Testis (tissue), 3 donors: ENCODE data around the gene PRIMPOL. TPM values are rescaled to one million over a fixed set of nuclear protein-coding genes. Genes with fewer than 3 reads are reported as not detected.

Source experiments
- DNase-seq: peaks from one replicate; pipeline ENCODE4 v3.0.0-alpha.2; 2019
- H3K27ac ChIP-seq, 2 donors: fragments of 200-600 bp; sonication (generic); one replicate each; pipeline ENCODE4 v1.5.1; 2019
- H3K27me3 ChIP-seq: fragments of 200-600 bp; sonication (generic); one replicate; pipeline ENCODE4 v1.5.1; 2019
- H3K36me3 ChIP-seq: fragments of 200-600 bp; sonication (generic); one replicate; pipeline ENCODE4 v1.5.1; 2017; ENCODE audit warnings: low read depth; ENCODE audit errors: missing control alignments
- H3K4me1 ChIP-seq: fragments of 200-600 bp; sonication (generic); one replicate; pipeline ENCODE4 v1.5.1; 2019
- H3K4me3 ChIP-seq, 2 donors: fragments of 200-600 bp; sonication (generic); one replicate each; pipeline ENCODE4 v1.5.1; 2017 to 2019
- H3K9me3 ChIP-seq: fragments of 200-600 bp; sonication (generic); one replicate; pipeline ENCODE4 v1.5.1; 2017
- POLR2A ChIP-seq: fragments of 450-650 bp; IDR thresholded peaks from one replicate; pipeline ENCODE4 v1.6.1; 2017; ENCODE audit warnings: antibody characterized with exemption, mild to moderate bottlenecking, moderate library complexity
- WGBS, 2 donors: methylation state at CpG; one replicate each; pipeline ENCODE4 v1.1.5; 2018; 5-methylcytosine and 5-hydroxymethylcytosine counted together
- intact Hi-C: fragments of 100-400 bp; cut with DNase I; formaldehyde crosslinking; loops from one replicate; pipeline ENCODE4 v1.15.1; 2023; ENCODE audit warnings: low total_unique reads
- polyA plus RNA-seq: library from polyadenylated mRNA; stranded (reverse); fragments of 350-450 nt; fragmentation: Illumina TruSeq; extraction: RNeasy Lipid Tissue Mini Kit (QIAGEN cat#74804); gene quantifications from one replicate; pipeline ENCODE4 v1.2.3, GENCODE V29; 2014; ENCODE audit warnings: low read depth, low replicate concordance; ENCODE audit not compliant: insufficient read depth
- total RNA-seq, 2 donors: library from RNA; depleted of rRNA; stranded (reverse); fragments of >200 nt; gene quantifications; one replicate each; pipeline ENCODE4 v1.2.3, GENCODE V29; 2016
- TF ChIP-seq, protein P1 (sequence below), 3 experiments: fragments of 450-650 bp in 2 of 3; fragments of 200-600 bp in 1 of 3; sonication (generic) in 1 of 3; IDR thresholded peaks; one replicate each; pipeline ENCODE4 v1.5.1; 2016 to 2019; ENCODE audit warnings: antibody characterized with exemption in 3 of 3, mild to moderate bottlenecking in 2 of 3, moderate library complexity in 1 of 3

PRIMPOL gene
- total and polyA plus RNA-seq, 3 donors from 2014 or later: 16.3 to 18.8 (median 17.6) TPM

DNA sequence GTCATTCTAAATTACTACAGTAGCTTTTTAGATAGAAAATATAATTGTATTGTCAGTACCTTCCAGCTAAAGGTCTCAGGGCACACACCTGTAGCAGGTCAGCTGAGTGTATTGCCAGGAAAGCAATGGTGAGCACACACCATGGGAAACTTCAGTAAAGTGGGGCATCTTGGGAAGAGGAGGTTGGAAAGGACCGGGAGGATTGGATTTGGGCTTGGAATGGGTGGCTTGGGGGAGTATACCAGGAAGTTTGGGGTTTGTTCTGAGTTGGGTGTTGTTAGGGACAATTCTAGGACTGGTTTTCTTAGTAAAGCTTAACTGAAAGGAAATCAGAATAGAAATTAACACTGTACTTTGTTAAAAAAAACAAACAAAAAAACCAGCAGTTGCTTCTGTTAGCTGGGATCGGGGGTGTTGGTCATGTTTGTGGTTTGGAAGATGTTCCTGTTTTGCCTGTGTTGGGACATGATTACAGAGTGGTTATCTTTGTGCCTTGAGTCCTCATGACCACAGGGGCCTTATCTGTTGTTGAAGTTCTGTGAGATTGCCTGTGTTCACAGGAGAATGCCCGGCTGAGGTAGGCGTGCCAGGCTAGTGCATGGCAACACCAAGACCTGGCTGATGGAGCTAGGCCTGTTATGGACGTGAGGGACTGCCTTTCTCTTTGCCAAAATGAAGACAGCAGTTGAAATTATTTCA, 35.1 kb downstream of the PRIMPOL start:
- H3K27me3 ChIP-seq: no peaks in the 10 kb centered on the region
- no peaks in the 10 kb centered on the region for H3K36me3 ChIP-seq
- H3K9me3 ChIP-seq: no peaks in the 10 kb centered on the region
- intact Hi-C loops: no loop called here
- no peak overlapping the region for H3K27ac ChIP-seq
- no peak for TF ChIP-seq POLR2A
- TF ChIP-seq, protein P1, sequence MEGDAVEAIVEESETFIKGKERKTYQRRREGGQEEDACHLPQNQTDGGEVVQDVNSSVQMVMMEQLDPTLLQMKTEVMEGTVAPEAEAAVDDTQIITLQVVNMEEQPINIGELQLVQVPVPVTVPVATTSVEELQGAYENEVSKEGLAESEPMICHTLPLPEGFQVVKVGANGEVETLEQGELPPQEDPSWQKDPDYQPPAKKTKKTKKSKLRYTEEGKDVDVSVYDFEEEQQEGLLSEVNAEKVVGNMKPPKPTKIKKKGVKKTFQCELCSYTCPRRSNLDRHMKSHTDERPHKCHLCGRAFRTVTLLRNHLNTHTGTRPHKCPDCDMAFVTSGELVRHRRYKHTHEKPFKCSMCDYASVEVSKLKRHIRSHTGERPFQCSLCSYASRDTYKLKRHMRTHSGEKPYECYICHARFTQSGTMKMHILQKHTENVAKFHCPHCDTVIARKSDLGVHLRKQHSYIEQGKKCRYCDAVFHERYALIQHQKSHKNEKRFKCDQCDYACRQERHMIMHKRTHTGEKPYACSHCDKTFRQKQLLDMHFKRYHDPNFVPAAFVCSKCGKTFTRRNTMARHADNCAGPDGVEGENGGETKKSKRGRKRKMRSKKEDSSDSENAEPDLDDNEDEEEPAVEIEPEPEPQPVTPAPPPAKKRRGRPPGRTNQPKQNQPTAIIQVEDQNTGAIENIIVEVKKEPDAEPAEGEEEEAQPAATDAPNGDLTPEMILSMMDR (IDR thresholded peaks at IDR 0.05): no peak
- no peaks in the 10 kb centered on the region for H3K4me1 ChIP-seq
- no peak overlapping the region for H3K4me3 ChIP-seq
- DNase-seq: no peak
- WGBS, 2 donors: 83 to 86% methylated on average over 5 of the region's 5 CpGs

DNA sequence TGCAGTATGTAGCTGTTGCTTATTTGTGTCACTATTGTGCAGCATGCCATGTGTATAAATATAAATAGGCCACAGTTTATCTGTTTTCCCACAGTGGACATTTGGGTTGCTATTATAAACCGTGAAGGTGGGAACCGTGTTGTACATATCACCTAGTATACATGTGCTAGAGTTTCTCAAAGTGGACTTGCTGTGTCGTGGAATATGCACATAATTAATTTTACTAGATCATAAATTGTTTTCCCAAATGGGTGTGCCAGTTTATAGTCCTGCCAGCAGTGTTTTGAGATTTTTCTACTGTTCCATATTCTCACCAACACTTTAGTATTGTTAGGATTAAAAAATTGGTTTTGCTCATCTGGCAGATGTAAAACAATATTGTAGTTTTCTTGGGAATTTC, 38.5 kb downstream of the PRIMPOL start:
- 59 to 65% methylated on average over 3 of the region's 3 CpGs for WGBS, 2 donors
- Histone ChIP-seq H3K4me1 (no peaks in the 10 kb centered on the region), H3K27ac (no peak overlapping the region), H3K27me3 (no peaks in the 10 kb centered on the region), H3K9me3 (no peaks in the 10 kb centered on the region), H3K4me3 (no peak overlapping the region), H3K36me3 (no peaks in the 10 kb centered on the region)
- intact Hi-C loops: no loop called here
- no peak for DNase-seq
- no peak for TF ChIP-seq POLR2A
- TF ChIP-seq, protein P1 (IDR thresholded peaks at IDR 0.05): no peak

GRCh38 chr4:184688447-184688846, 38.9 kb downstream of the PRIMPOL start:
- intact Hi-C loops: no loop called here

GRCh38 chr4:184689681-184690080, 40.1 kb downstream of the PRIMPOL start:
- Histone ChIP-seq H3K27me3 (no peaks in the 10 kb centered on the region), H3K27ac (no peak overlapping the region), H3K9me3 (no peaks in the 10 kb centered on the region), H3K4me1 (no peaks in the 10 kb centered on the region), H3K36me3 (no peaks in the 10 kb centered on the region), H3K4me3 (no peak overlapping the region)
- 60 to 79% methylated on average over 5 of the region's 5 CpGs for WGBS, 2 donors
- no peak for TF ChIP-seq POLR2A
- TF ChIP-seq, protein P1 (IDR thresholded peaks at IDR 0.05): no peak
- intact Hi-C loops: no loop called here
- no peak for DNase-seq

More at GRCh38 chr4:184688447-184688846, 38.9 kb downstream of the PRIMPOL start:
- Histone ChIP-seq H3K27me3 (no peaks in the 10 kb centered on the region), H3K27ac (no peak overlapping the region), H3K36me3 (no peaks in the 10 kb centered on the region), H3K4me1 (no peaks in the 10 kb centered on the region), H3K4me3 (no peak overlapping the region), H3K9me3 (no peaks in the 10 kb centered on the region)
- TF ChIP-seq, protein P1 (IDR thresholded peaks at IDR 0.05): no peak
- no peak for TF ChIP-seq POLR2A
- no peak for DNase-seq
- WGBS, 2 donors: 73 to 83% methylated on average over 11 of the region's 11 CpGs

GRCh38 chr4:184693056-184693455, 43.5 kb downstream of the PRIMPOL start:
- Histone ChIP-seq H3K4me3 (no peak overlapping the region), H3K27ac (no peak overlapping the region), H3K27me3 (no peaks in the 10 kb centered on the region), H3K9me3 (no peaks in the 10 kb centered on the region), H3K4me1 (no peaks in the 10 kb centered on the region), H3K36me3 (no peaks in the 10 kb centered on the region)
- 89 to 93% methylated on average over 5 of the region's 5 CpGs for WGBS, 2 donors
- TF ChIP-seq POLR2A: no peak
- TF ChIP-seq, protein P1 (IDR thresholded peaks at IDR 0.05): no peak
- DNase-seq: no peak
- intact Hi-C loops: no loop called here
